Stimulated activated CD8-positive, alpha-beta memory T cell treated with anti-CD3 and anti-CD28 coated beads, Interleukin-15, amount 100 ng/mL, for 48 hours (primary cell): ENCODE results near the gene EFEMP1.
"Not testable (repeated sequence)": the region's sequence is repeated elsewhere in the genome, so short reads cannot be mapped to it uniquely, and the experiment has no call there.

Source experiments
- DNase-seq, 2 donors: peaks; one replicate each; pipeline ENCODE4 v3.0.0-alpha.2; 2020; ENCODE audit warnings: low read depth in 2 of 2

The EFEMP1 gene

GRCh38 chr2:55827855-55828254, 95.7 kb downstream of the EFEMP1 start:
- no peak for DNase-seq

- not testable (repeated sequence) for DNase-seq
Measured at GRCh38 chr2:55827428-55827827, 96.2 kb downstream of the EFEMP1 start.

GRCh38 chr2:55826246-55826645, 97.3 kb downstream of the EFEMP1 start:
- DNase-seq = no peak

- no peak for DNase-seq
Measured at GRCh38 chr2:55824551-55825096, 99.0 kb downstream of the EFEMP1 start.
